WTC11 (cell line): Measurements from ENCODE around the gene TMEM151A. TPM values are rescaled to one million over a fixed set of nuclear protein-coding genes. Genes with fewer than 3 reads are reported as not detected.

Source experiments
- AR ChIP-seq: fragments of 250-450 bp; sonication (Bioruptor Pico); IDR thresholded peaks from 2 replicates; pipeline ENCODE4 v1.9.0; 2021; ENCODE audit warnings: mild to moderate bottlenecking
- ATF1 ChIP-seq: sonication (generic); formaldehyde crosslinking; IDR thresholded peaks from 2 replicates; pipeline ENCODE4 v1.8.1; 2023; ENCODE audit warnings: mild to moderate bottlenecking, moderate library complexity, missing genetic modification reagents
- CTCF ChIP-seq: fragments of 200-600 bp; IDR thresholded peaks from 2 replicates; pipeline ENCODE4 v1.8.0; 2022; ENCODE audit warnings: antibody characterized with exemption
- ELF4 ChIP-seq: sonication (generic); formaldehyde crosslinking; IDR thresholded peaks from 2 replicates; pipeline ENCODE4 v1.8.1; 2022; ENCODE audit warnings: low read depth, mild to moderate bottlenecking, moderate library complexity, missing genetic modification reagents
- ESRRA ChIP-seq: sonication (generic); formaldehyde crosslinking; IDR thresholded peaks from 2 replicates; pipeline ENCODE4 v1.8.1; 2022; ENCODE audit warnings: mild to moderate bottlenecking, missing genetic modification reagents, borderline replicate concordance
- ETV6 ChIP-seq: sonication (generic); formaldehyde crosslinking; IDR thresholded peaks from 2 replicates; pipeline ENCODE4 v1.8.1; 2022; ENCODE audit warnings: mild to moderate bottlenecking, missing genetic modification reagents
- FOXJ3 ChIP-seq: sonication (generic); formaldehyde crosslinking; IDR thresholded peaks from 2 replicates; pipeline ENCODE4 v1.9.0; 2021; ENCODE audit warnings: missing genetic modification reagents, mild to moderate bottlenecking, borderline replicate concordance
- FOXK1 ChIP-seq: sonication (generic); formaldehyde crosslinking; IDR thresholded peaks from 2 replicates; pipeline ENCODE4 v1.8.0; 2022; ENCODE audit warnings: mild to moderate bottlenecking, moderate library complexity, missing genetic modification reagents
- HMGA2 ChIP-seq: fragments of 250-450 bp; sonication (Bioruptor Pico); IDR thresholded peaks from 2 replicates; pipeline ENCODE4 v1.4.0; 2021; ENCODE audit warnings: mild to moderate bottlenecking, moderate library complexity
- JUN ChIP-seq: sonication (generic); formaldehyde crosslinking; IDR thresholded peaks from 2 replicates; pipeline ENCODE4 v1.8.0; 2023; ENCODE audit warnings: mild to moderate bottlenecking, missing genetic modification reagents
- KAT7 ChIP-seq: sonication (generic); formaldehyde crosslinking; IDR thresholded peaks from 2 replicates; pipeline ENCODE4 v1.8.1; 2023; ENCODE audit warnings: missing genetic modification reagents, mild to moderate bottlenecking, borderline replicate concordance
- MXD4 ChIP-seq: fragments of 250-450 bp; sonication (Bioruptor Pico); IDR thresholded peaks from 2 replicates; pipeline ENCODE4 v1.8.0; 2021; ENCODE audit warnings: mild to moderate bottlenecking, moderate library complexity, borderline replicate concordance
- NR3C1 ChIP-seq: sonication (generic); formaldehyde crosslinking; conservative IDR thresholded peaks from 2 replicates; pipeline ENCODE4 v1.8.1; 2023; ENCODE audit warnings: low read depth, mild to moderate bottlenecking, missing genetic modification reagents
- OVOL2 ChIP-seq: fragments of 250-450 bp; sonication (Bioruptor Pico); IDR thresholded peaks from 2 replicates; pipeline ENCODE4 v1.9.0; 2021; ENCODE audit warnings: mild to moderate bottlenecking, borderline replicate concordance
- PRRX2 ChIP-seq: fragments of 250-450 bp; sonication (Bioruptor Pico); IDR thresholded peaks from 2 replicates; pipeline ENCODE4 v1.8.0; 2021; ENCODE audit warnings: mild to moderate bottlenecking
- RELA ChIP-seq: sonication (generic); formaldehyde crosslinking; IDR thresholded peaks from 2 replicates; pipeline ENCODE4 v1.8.1; 2022; ENCODE audit warnings: missing genetic modification reagents, mild to moderate bottlenecking, borderline replicate concordance
- SOX15 ChIP-seq: fragments of 250-450 bp; sonication (Bioruptor Pico); IDR thresholded peaks from 2 replicates; pipeline ENCODE4 v1.9.0; 2021; ENCODE audit warnings: mild to moderate bottlenecking
- TEAD1 ChIP-seq: sonication (generic); formaldehyde crosslinking; IDR thresholded peaks from 2 replicates; pipeline ENCODE4 v1.8.0; 2022; ENCODE audit warnings: mild to moderate bottlenecking, missing genetic modification reagents
- ZNF121 ChIP-seq: sonication (generic); formaldehyde crosslinking; IDR thresholded peaks from 2 replicates; pipeline ENCODE4 v1.8.0; 2023; ENCODE audit warnings: missing genetic modification reagents
- ZNF263 ChIP-seq: sonication (generic); formaldehyde crosslinking; IDR thresholded peaks from 2 replicates; pipeline ENCODE4 v1.8.1; 2022; ENCODE audit warnings: low read depth, mild to moderate bottlenecking, moderate library complexity, missing genetic modification reagents
- ZNF317 ChIP-seq: sonication (generic); formaldehyde crosslinking; IDR thresholded peaks from 2 replicates; pipeline ENCODE4 v1.8.1; 2023; ENCODE audit warnings: low read depth, mild to moderate bottlenecking, moderate library complexity, missing genetic modification reagents, borderline replicate concordance
- ZNF396 ChIP-seq: fragments of 250-450 bp; sonication (Bioruptor Pico); IDR thresholded peaks from 2 replicates; pipeline ENCODE4 v1.8.0; 2021; ENCODE audit warnings: mild to moderate bottlenecking, moderate library complexity, borderline replicate concordance
- ZNF671 ChIP-seq: fragments of 250-450 bp; sonication (Bioruptor Pico); IDR thresholded peaks from 2 replicates; pipeline ENCODE4 v1.8.0; 2021; ENCODE audit warnings: mild to moderate bottlenecking
- total RNA-seq: library from RNA; stranded (reverse); gene quantifications from 3 replicates; pipeline ENCODE4 v1.2.3, GENCODE V29; 2021
- TF ChIP-seq, protein P1 (sequence below): sonication (generic); formaldehyde crosslinking; IDR thresholded peaks from 2 replicates; pipeline ENCODE4 v1.8.0; 2023; ENCODE audit warnings: mild to moderate bottlenecking, missing genetic modification reagents
- TF ChIP-seq, protein P2 (sequence below): fragments of 250-450 bp; sonication (Bioruptor Pico); IDR thresholded peaks from 2 replicates; pipeline ENCODE4 v1.9.0; 2021; ENCODE audit warnings: moderate library complexity, mild to moderate bottlenecking, inconsistent platforms, borderline replicate concordance
- TF ChIP-seq, protein P3 (sequence below): fragments of 250-450 bp; sonication (Bioruptor Pico); IDR thresholded peaks from 2 replicates; pipeline ENCODE4 v1.9.0; 2021; ENCODE audit warnings: mild to moderate bottlenecking, borderline replicate concordance
- TF ChIP-seq, protein P4 (sequence below): fragments of 250-450 bp; sonication (Bioruptor Pico); IDR thresholded peaks from 2 replicates; pipeline ENCODE4 v1.9.0; 2021; ENCODE audit warnings: mild to moderate bottlenecking

Gene TMEM151A
- total RNA-seq, 1 experiment from 2014 or later, result 2.2 TPM

DNA sequence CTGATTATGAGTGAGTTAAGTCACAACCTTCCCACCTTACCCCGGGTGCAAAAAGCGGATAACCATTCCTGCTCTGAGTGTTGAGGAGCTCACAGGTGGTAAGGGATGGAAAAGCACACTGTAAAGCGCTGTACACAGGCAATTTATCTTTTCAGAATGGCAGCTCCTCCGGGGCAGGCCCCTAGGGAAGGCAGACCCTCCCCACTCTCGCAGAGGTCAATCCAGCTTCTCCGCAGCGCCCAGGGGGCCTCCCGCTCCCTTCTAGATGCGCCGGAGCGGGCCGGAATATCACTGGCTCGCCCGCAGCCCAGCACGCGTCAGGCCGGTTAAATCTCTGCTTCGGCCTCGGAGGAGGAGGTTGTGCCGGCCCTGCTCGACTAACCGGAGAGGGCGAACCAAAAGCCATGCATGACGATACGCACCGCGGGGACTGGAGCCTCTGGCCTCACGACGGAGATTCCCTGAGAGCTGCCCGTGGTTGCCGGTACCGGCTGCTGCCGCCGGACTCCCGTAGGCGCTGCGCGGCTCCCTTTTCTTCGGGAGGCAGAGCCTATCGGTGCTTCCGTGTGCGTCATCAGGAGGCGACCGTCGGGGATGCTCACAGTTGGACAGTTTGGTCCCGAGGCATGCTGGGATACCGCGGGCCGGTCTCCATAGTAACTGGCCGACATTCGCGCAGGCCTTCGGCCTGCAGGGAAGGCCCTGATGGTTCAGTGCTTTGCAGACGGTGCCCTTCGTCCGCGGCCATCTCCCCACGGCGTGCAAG lies 53.0 kb downstream of the TMEM151A start, which contains the start of gene BRMS1 (continued):
- TF ChIP-seq, protein P1, sequence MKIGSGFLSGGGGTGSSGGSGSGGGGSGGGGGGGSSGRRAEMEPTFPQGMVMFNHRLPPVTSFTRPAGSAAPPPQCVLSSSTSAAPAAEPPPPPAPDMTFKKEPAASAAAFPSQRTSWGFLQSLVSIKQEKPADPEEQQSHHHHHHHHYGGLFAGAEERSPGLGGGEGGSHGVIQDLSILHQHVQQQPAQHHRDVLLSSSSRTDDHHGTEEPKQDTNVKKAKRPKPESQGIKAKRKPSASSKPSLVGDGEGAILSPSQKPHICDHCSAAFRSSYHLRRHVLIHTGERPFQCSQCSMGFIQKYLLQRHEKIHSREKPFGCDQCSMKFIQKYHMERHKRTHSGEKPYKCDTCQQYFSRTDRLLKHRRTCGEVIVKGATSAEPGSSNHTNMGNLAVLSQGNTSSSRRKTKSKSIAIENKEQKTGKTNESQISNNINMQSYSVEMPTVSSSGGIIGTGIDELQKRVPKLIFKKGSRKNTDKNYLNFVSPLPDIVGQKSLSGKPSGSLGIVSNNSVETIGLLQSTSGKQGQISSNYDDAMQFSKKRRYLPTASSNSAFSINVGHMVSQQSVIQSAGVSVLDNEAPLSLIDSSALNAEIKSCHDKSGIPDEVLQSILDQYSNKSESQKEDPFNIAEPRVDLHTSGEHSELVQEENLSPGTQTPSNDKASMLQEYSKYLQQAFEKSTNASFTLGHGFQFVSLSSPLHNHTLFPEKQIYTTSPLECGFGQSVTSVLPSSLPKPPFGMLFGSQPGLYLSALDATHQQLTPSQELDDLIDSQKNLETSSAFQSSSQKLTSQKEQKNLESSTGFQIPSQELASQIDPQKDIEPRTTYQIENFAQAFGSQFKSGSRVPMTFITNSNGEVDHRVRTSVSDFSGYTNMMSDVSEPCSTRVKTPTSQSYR (CRISPR knock-in tag), result 0 out of 2 replicates have a peak, but pooled peaks have one; percentile 14
- TF ChIP-seq, protein P2, sequence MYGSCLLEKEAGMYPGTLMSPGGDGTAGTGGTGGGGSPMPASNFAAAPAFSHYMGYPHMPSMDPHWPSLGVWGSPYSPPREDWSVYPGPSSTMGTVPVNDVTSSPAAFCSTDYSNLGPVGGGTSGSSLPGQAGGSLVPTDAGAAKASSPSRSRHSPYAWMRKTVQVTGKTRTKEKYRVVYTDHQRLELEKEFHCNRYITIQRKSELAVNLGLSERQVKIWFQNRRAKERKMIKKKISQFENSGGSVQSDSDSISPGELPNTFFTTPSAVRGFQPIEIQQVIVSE (CRISPR knock-in tag), result no peak
- TF ChIP-seq ATF1, result no peak
- no peak for TF ChIP-seq SOX15 (CRISPR knock-in tag)
- TF ChIP-seq ZNF263 (CRISPR knock-in tag), result no peak
- no peak for TF ChIP-seq HMGA2 (CRISPR knock-in tag)
- TF ChIP-seq, protein P3, sequence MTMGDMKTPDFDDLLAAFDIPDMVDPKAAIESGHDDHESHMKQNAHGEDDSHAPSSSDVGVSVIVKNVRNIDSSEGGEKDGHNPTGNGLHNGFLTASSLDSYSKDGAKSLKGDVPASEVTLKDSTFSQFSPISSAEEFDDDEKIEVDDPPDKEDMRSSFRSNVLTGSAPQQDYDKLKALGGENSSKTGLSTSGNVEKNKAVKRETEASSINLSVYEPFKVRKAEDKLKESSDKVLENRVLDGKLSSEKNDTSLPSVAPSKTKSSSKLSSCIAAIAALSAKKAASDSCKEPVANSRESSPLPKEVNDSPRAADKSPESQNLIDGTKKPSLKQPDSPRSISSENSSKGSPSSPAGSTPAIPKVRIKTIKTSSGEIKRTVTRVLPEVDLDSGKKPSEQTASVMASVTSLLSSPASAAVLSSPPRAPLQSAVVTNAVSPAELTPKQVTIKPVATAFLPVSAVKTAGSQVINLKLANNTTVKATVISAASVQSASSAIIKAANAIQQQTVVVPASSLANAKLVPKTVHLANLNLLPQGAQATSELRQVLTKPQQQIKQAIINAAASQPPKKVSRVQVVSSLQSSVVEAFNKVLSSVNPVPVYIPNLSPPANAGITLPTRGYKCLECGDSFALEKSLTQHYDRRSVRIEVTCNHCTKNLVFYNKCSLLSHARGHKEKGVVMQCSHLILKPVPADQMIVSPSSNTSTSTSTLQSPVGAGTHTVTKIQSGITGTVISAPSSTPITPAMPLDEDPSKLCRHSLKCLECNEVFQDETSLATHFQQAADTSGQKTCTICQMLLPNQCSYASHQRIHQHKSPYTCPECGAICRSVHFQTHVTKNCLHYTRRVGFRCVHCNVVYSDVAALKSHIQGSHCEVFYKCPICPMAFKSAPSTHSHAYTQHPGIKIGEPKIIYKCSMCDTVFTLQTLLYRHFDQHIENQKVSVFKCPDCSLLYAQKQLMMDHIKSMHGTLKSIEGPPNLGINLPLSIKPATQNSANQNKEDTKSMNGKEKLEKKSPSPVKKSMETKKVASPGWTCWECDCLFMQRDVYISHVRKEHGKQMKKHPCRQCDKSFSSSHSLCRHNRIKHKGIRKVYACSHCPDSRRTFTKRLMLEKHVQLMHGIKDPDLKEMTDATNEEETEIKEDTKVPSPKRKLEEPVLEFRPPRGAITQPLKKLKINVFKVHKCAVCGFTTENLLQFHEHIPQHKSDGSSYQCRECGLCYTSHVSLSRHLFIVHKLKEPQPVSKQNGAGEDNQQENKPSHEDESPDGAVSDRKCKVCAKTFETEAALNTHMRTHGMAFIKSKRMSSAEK, result no peak
- no peak for TF ChIP-seq KAT7
- no peak for TF ChIP-seq MXD4 (CRISPR knock-in tag)
- TF ChIP-seq PRRX2 (CRISPR knock-in tag), result no peak
- no peak for TF ChIP-seq ZNF396 (CRISPR knock-in tag)
- no peak for TF ChIP-seq OVOL2
- no peak for TF ChIP-seq FOXJ3
- no peak for TF ChIP-seq AR (CRISPR knock-in tag)
- TF ChIP-seq FOXK1 (CRISPR knock-in tag), result peak; percentile 94
- TF ChIP-seq ETV6 (CRISPR knock-in tag), result no peak; the same call in 1 of the 2 replicates
- no peak for TF ChIP-seq JUN (CRISPR knock-in tag)
- TF ChIP-seq, protein P4, sequence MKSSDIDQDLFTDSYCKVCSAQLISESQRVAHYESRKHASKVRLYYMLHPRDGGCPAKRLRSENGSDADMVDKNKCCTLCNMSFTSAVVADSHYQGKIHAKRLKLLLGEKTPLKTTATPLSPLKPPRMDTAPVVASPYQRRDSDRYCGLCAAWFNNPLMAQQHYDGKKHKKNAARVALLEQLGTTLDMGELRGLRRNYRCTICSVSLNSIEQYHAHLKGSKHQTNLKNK (CRISPR knock-in tag), result no peak
- no peak for TF ChIP-seq ELF4 (CRISPR knock-in tag)
- peak; percentile 76; the same call in 1 of the 2 replicates for TF ChIP-seq TEAD1 (CRISPR knock-in tag)
- TF ChIP-seq ESRRA, result no peak
- TF ChIP-seq ZNF671 (CRISPR knock-in tag), result no peak
- TF ChIP-seq NR3C1, result no peak
- TF ChIP-seq RELA (CRISPR knock-in tag), result no peak
- TF ChIP-seq ZNF121 (CRISPR knock-in tag), result no peak
- no peak for TF ChIP-seq ZNF317
- no peak for TF ChIP-seq CTCF
